ENCODE measurements around the gene ALPK3. TPM values are rescaled to one million over a fixed set of nuclear protein-coding genes. Genes with fewer than 3 reads are reported as not detected.

The ALPK3 gene
- total and polyA plus RNA-seq, 2 donors from 2014 or later = 3.1 to 20.2 TPM

DNA sequence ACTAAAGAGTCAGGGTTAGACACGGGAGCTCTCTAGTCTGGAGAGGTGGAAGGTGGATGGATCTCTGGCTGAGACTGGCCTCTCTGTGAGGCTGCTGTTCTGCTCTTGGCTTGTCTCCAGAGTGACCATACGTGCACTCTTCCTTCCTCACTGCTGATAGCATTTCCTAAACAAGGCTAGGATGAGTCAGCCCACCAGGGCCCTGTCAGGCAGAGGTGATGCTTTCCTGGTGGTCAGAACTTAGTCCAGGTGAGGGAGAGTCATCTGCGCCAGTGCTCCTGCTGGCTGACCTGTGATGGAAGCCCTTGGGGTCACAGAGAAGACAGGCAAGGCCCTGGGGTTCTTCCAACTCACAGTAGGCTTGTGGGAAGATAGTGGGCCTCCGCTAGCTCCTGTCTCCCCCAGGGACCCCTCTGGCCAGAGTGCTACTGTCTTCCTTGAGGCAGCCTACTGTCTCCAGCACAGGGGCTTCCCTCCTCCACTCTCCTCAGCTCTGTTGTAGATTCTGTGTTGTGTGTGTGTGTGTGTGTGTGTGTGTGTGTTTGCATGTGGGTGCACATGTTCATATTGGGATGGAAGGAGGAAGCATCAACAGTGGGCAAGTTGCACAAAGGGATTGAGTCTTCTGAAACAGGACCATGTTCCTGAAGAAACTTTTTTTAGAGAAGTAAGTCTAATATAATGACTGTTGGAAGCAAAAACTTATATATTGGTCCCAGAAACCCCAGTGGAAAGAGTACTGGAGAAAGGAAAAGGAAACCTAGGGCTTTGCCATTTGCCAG lies 16.5 kb downstream of the ALPK3 start:
- intact Hi-C loops (cut with DNase I) = no loop called here
- Histone ChIP-seq H3K9me3 (ENCODE audit: control insufficient read depth in 2 of 3, insufficient read depth in 1 of 3, low read length in 3 of 3) (no peaks in the 10 kb centered on the region), H3K4me1 (ENCODE audit: control insufficient read depth in 2 of 3, insufficient read depth in 2 of 3, low read depth in 1 of 3, low read length in 3 of 3) (peaks cover 0 to 8% (median 5%) of the 10 kb centered on the region in 3 donors), H3K27me3 (ENCODE audit: control insufficient read depth, insufficient read depth, low read length) (no peaks in the 10 kb centered on the region), H3K36me3 (ENCODE audit: control insufficient read depth in 2 of 3, insufficient read depth in 3 of 3, low read length in 3 of 3) (no peaks in the 10 kb centered on the region), H3K9ac (ENCODE audit: low read length in 3 of 3) (no peak overlapping the region), H3K27ac (ENCODE audit: low read depth in 2 of 2, low read length in 2 of 2) (no peak overlapping the region), H3K4me3 (ENCODE audit: low read length in 3 of 3) (no peak overlapping the region)
- no peak for DNase-seq
- FAIRE-seq = no peak
- no peak for TF ChIP-seq CTCF (IDR thresholded peaks at IDR 0.05; ENCODE audit: borderline replicate concordance, extremely low read depth, insufficient read depth)

GRCh38 chr15:84834229-84834955 lies 17.2 kb downstream of the ALPK3 start:
- Histone ChIP-seq H3K9me3 (ENCODE audit: control insufficient read depth in 2 of 3, insufficient read depth in 1 of 3, low read length in 3 of 3) (no peaks in the 10 kb centered on the region), H3K4me1 (ENCODE audit: control insufficient read depth in 2 of 3, insufficient read depth in 2 of 3, low read depth in 1 of 3, low read length in 3 of 3) (peaks cover 0 to 10% (median 5%) of the 10 kb centered on the region in 3 donors), H3K27ac (ENCODE audit: low read depth in 2 of 2, low read length in 2 of 2) (no peak overlapping the region), H3K4me3 (ENCODE audit: low read length in 3 of 3) (no peak overlapping the region), H3K27me3 (ENCODE audit: control insufficient read depth, insufficient read depth, low read length) (no peaks in the 10 kb centered on the region), H3K9ac (ENCODE audit: low read length in 3 of 3) (no peak overlapping the region), H3K36me3 (ENCODE audit: control insufficient read depth in 2 of 3, insufficient read depth in 3 of 3, low read length in 3 of 3) (no peaks in the 10 kb centered on the region)
- TF ChIP-seq CTCF (IDR thresholded peaks at IDR 0.05; ENCODE audit: borderline replicate concordance, extremely low read depth, insufficient read depth) = no peak
- DNase-seq (no peak), FAIRE-seq (no peak)
- intact Hi-C loops (cut with DNase I) = no loop called here

- H3K9me3 ChIP-seq (ENCODE audit: control insufficient read depth in 2 of 3, insufficient read depth in 1 of 3, low read length in 3 of 3) = no peaks in the 10 kb centered on the region
- H3K9ac ChIP-seq (ENCODE audit: low read length in 3 of 3) = no peak overlapping the region
- no peaks in the 10 kb centered on the region for H3K36me3 ChIP-seq (ENCODE audit: control insufficient read depth in 2 of 3, insufficient read depth in 3 of 3, low read length in 3 of 3)
- H3K27ac ChIP-seq (ENCODE audit: low read depth in 2 of 2, low read length in 2 of 2) = no peak overlapping the region
- intact Hi-C loops (cut with DNase I) = no loop called here
- H3K27me3 ChIP-seq (ENCODE audit: control insufficient read depth, insufficient read depth, low read length) = no peaks in the 10 kb centered on the region
- no peak overlapping the region for H3K4me3 ChIP-seq (ENCODE audit: low read length in 3 of 3)
- H3K4me1 ChIP-seq (ENCODE audit: control insufficient read depth in 2 of 3, insufficient read depth in 2 of 3, low read depth in 1 of 3, low read length in 3 of 3) = peaks cover 0 to 14% (median 5%) of the 10 kb centered on the region in 3 donors
- no peak for DNase-seq
- no peak for FAIRE-seq
- TF ChIP-seq CTCF (IDR thresholded peaks at IDR 0.05; ENCODE audit: borderline replicate concordance, extremely low read depth, insufficient read depth) = no peak
Observed at GRCh38 chr15:84834969-84835368, 17.8 kb downstream of the ALPK3 start.
